ENCODE data around the gene GPR65.

The GPR65 gene

DNA sequence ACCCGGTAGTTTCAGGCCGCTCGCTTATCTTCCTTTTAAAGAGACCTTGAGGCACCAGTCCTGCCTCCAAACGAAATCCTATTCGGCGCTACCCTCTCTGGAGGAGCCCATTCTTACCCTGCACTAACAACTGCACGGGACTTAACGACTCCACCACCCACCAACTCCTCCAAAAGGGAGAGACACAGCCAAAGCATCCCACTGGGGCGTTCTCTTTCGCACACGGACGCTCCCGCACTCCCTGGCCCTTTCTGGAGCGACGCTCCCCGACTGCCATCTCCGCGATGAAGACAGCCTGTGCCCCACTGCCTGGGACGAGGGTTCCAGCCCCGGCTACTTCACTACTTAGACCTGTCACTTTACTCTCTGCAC, 12.6 kb upstream of the GPR65 start:
- no peak for DNase-seq (ENCODE audit: low read depth)
- in situ Hi-C loops (cut with HindIII; ENCODE audit: low sequenced_read_pairs), result no loop called here
- TF ChIP-seq, protein P1, sequence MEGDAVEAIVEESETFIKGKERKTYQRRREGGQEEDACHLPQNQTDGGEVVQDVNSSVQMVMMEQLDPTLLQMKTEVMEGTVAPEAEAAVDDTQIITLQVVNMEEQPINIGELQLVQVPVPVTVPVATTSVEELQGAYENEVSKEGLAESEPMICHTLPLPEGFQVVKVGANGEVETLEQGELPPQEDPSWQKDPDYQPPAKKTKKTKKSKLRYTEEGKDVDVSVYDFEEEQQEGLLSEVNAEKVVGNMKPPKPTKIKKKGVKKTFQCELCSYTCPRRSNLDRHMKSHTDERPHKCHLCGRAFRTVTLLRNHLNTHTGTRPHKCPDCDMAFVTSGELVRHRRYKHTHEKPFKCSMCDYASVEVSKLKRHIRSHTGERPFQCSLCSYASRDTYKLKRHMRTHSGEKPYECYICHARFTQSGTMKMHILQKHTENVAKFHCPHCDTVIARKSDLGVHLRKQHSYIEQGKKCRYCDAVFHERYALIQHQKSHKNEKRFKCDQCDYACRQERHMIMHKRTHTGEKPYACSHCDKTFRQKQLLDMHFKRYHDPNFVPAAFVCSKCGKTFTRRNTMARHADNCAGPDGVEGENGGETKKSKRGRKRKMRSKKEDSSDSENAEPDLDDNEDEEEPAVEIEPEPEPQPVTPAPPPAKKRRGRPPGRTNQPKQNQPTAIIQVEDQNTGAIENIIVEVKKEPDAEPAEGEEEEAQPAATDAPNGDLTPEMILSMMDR (IDR thresholded peaks at IDR 0.05; ENCODE audit: low read depth, low read length, missing control alignments), result no peak
- H3K4me3 ChIP-seq (ENCODE audit: low read depth, low read length), result peak overlapping the region; percentile 59

DNA sequence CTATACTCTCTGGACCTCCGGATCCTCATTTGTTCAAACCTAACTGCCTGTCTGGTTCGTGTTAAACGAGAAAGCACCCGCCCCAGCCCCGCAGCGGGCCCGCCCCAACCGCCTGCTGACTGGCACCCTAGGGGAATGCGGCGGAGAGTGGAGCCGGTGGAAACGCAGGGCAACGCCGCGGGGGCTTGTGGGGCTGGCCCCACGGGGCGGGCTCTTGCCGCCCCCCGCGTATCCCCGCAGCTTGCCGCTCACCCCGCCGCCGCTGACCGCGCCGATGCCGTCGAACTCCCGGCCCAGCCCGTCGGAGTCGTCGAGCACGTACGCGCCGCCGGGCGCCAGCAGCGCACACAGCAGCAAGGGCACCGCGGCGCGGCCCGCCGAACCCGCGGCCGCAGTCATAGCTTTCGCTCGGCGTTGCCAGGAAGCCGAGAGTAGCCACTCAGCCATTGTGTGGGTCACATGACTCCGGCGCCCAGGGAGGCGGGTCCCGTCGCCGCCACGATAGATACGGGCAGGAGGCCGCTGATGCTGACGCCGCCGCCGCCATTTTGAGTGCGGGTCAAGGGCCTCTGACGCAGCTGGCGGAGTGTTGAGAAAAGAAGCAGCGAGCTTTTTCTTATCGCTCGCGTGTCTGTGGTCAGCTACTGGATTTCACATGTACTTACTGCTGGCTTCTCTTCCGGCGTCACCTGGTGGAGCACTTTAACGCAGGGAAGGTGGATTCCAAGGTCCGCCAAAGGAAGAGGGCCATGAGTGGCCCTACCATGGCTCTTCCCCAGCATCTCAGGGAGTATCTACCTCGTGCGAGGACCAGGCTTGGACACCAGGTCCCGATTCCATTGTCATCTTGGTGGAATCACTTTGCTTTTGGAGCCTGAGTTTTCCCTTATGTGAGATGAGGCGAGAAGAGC, 12.0 kb upstream of the GPR65 start, which contains the start of gene GALC:
GALC (minus strand) TSS at position 465 of the 911 bp plus-strand sequence; CDS start at position 447, 18 bp downstream.
- DNase-seq (ENCODE audit: low read depth), result peak; percentile 76
- in situ Hi-C loops (cut with HindIII; ENCODE audit: low sequenced_read_pairs), result no loop called here
- peak within 1 kb of the TSS; percentile 59 for H3K4me3 ChIP-seq (ENCODE audit: low read depth, low read length)
- TF ChIP-seq, protein P1 (IDR thresholded peaks at IDR 0.05; ENCODE audit: low read depth, low read length, missing control alignments), result no peak

DNA sequence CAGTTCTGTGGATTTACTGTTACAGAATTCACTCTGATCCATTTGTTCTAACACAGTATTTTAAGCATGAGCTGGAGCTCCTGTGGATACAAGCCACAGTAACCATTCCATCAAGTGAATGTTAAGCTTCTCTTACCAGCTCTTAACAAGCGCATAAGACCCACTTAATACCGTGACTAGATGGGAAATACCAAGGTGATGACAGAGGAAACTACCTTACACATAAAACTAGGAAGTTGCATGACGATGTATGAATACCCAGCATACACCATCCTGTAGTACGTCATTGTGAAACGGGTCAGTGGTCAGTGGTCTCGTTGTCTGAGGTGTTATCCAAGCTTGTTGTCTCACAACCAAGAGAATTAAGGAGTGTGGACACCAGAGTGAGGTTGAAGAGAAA, 10.0 kb upstream of the GPR65 start:
- TF ChIP-seq, protein P1 (IDR thresholded peaks at IDR 0.05; ENCODE audit: low read depth, low read length, missing control alignments), result no peak
- in situ Hi-C loops (cut with HindIII; ENCODE audit: low sequenced_read_pairs), result no loop called here
- H3K4me3 ChIP-seq (ENCODE audit: low read depth, low read length), result no peak overlapping the region
- no peak for DNase-seq (ENCODE audit: low read depth)

DNA sequence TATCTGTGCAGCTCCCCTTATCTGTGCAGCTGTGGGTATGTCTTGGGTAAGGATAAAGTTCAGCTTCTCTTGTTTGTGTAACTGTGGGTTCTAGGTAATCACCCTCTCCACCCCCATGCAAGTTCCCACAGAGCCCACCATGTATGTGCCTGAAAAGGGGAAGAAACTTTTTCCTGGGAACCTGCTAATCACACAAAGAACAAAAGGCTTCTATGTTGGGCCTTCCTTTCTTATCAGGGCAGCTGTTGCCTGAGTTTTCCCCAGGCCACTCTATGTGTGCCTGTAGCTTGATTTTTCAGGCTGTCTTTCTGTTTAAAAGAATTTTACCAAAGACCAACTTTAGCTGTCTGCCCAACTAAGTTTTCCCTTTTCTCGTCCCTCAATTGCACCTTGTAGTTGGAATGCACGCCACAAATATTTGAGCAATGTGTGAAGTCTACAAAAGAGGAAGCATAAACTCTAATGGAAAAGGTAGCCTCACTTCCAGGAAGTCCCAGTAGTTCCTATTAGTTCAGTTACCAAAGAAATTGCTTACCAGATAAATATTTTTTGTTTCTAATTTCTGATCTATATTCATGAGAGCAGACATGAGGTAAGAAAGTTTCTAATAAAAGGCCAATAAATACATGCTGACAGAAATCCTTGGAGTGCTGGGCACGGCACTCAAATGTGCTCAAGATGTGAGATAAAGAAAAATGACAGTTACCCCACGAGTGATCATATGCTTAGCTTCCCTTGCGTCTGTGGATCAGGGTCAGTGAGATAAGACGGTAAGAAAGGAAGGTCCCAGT, 9.2 kb upstream of the GPR65 start:
- in situ Hi-C loops (cut with HindIII; ENCODE audit: low sequenced_read_pairs), result no loop called here
- no peak overlapping the region for H3K4me3 ChIP-seq (ENCODE audit: low read depth, low read length)
- TF ChIP-seq, protein P1 (IDR thresholded peaks at IDR 0.05; ENCODE audit: low read depth, low read length, missing control alignments), result no peak
- DNase-seq (ENCODE audit: low read depth), result no peak

DNA sequence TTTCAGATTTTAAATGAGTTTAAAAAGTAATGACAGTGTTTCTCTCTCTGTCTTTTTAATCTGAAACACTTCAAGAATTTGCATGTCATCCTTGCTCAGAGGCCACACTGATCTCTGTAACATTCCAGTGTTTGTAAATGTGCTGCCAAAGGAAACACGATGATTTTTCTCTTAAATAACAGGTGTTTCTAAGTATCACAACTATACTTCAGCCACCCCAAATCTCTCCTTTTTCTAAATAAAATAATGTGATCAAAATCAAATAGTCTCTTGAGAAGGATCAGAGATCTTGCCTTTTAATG, 8.7 kb upstream of the GPR65 start:
- no peak for DNase-seq (ENCODE audit: low read depth)
- TF ChIP-seq, protein P1 (IDR thresholded peaks at IDR 0.05; ENCODE audit: low read depth, low read length, missing control alignments), result no peak
- in situ Hi-C loops (cut with HindIII; ENCODE audit: low sequenced_read_pairs), result no loop called here
- no peak overlapping the region for H3K4me3 ChIP-seq (ENCODE audit: low read depth, low read length)

DNA sequence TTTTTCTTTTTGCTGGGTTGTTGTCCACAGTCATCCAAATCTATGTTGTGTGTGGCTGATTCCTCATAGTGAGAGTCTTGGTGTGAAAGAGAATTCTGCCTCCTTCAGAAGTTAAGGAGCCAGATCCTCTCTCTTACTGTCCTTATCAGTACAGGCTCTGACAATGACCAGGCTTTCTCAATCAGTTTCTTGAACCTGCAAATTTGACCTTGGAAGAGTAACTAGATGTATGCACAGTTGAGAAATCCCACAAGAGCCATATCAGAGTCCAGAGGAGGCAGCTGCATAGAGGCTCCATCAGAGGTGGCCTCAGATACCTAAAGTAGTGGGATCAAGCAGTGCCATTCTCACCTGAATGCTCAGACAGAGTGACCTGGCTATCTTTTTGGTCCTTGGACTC, 6.5 kb upstream of the GPR65 start:
- DNase-seq (ENCODE audit: low read depth), result no peak
- no peak overlapping the region for H3K4me3 ChIP-seq (ENCODE audit: low read depth, low read length)
- in situ Hi-C loops (cut with HindIII; ENCODE audit: low sequenced_read_pairs), result no loop called here
- TF ChIP-seq, protein P1 (IDR thresholded peaks at IDR 0.05; ENCODE audit: low read depth, low read length, missing control alignments), result no peak

All from astrocyte of the cerebellum (primary cell).